ENCODE results near the gene FKBP10.
"Not testable (repeated sequence)": the region's sequence is repeated elsewhere in the genome, so short reads cannot be mapped to it uniquely, and the experiment has no call there.

FKBP10 gene

GRCh38 chr17:41810659-41811548, 1.9 kb upstream of the FKBP10 start:
- no peak for DNase-seq (ENCODE audit: low read depth in 2 of 2)

- DNase-seq (ENCODE audit: low read depth in 2 of 2), result peak; percentile 46 to 67
These were observed 1.0 kb upstream of the FKBP10 start, which contains the start of gene P3H4 for GRCh38 chr17:41811549-41812380. Gene P3H4 (minus strand): TSS chr17:41811949. CDS start chr17:41811915, 34 bp downstream.

- DNase-seq (ENCODE audit: low read depth in 2 of 2), result no peak
These were observed 412 bp downstream of the FKBP10 start for GRCh38 chr17:41813152-41813680.

- DNase-seq (ENCODE audit: low read depth in 2 of 2), result no peak
These were observed 908 bp downstream of the FKBP10 start for GRCh38 chr17:41813699-41814124.

GRCh38 chr17:41814195-41814594, 1.4 kb downstream of the FKBP10 start:
- DNase-seq (ENCODE audit: low read depth in 2 of 2), result no peak

GRCh38 chr17:41816637-41817320, 4.0 kb downstream of the FKBP10 start:
- DNase-seq (ENCODE audit: low read depth in 2 of 2), result no peak

- DNase-seq (ENCODE audit: low read depth in 2 of 2), result no peak
These were observed 5.2 kb downstream of the FKBP10 start for GRCh38 chr17:41818024-41818423.

GRCh38 chr17:41821776-41822175, 9.0 kb downstream of the FKBP10 start:
- no peak for DNase-seq (ENCODE audit: low read depth in 2 of 2)

GRCh38 chr17:41822216-41823140, 9.7 kb downstream of the FKBP10 start:
- no peak for DNase-seq (ENCODE audit: low read depth in 2 of 2)

- no peak for DNase-seq (ENCODE audit: low read depth in 2 of 2)
These were observed 10.3 kb downstream of the FKBP10 start for GRCh38 chr17:41823141-41823524.

- DNase-seq (ENCODE audit: low read depth in 2 of 2), result no peak
These were observed 10.8 kb downstream of the FKBP10 start for GRCh38 chr17:41823580-41823979.

GRCh38 chr17:41824086-41824485, 11.3 kb downstream of the FKBP10 start:
- no peak for DNase-seq (ENCODE audit: low read depth in 2 of 2)

- DNase-seq (ENCODE audit: low read depth in 2 of 2), result no peak
These were observed 12.5 kb downstream of the FKBP10 start for GRCh38 chr17:41825175-41825845.

- not testable (repeated sequence) for DNase-seq (ENCODE audit: low read depth in 2 of 2)
These were observed 17.2 kb downstream of the FKBP10 start for GRCh38 chr17:41829961-41830360.

GRCh38 chr17:41835214-41835799, 22.5 kb downstream of the FKBP10 start:
- DNase-seq (ENCODE audit: low read depth in 2 of 2), result no peak

GRCh38 chr17:41835800-41836549, 23.2 kb downstream of the FKBP10 start, which contains the start of gene NT5C3B:
Gene NT5C3B (minus strand): TSS chr17:41836232. CDS start chr17:41836193, 39 bp downstream.
- DNase-seq (ENCODE audit: low read depth in 2 of 2), result peak; percentile 32 to 60

- no peak for DNase-seq (ENCODE audit: low read depth in 2 of 2)
These were observed 23.9 kb downstream of the FKBP10 start for GRCh38 chr17:41836550-41837196.

Data from stimulated activated CD4-positive, alpha-beta T cell treated with anti-CD3 and anti-CD28 coated beads, Interleukin-1b, Interleukin-23, amount 100 ng/mL, for 4 hours (primary cell).